NCI-H128 (cell line): ENCODE measurements around the gene PARVB.

ENCODE experiments used
- DNase-seq: peaks from one replicate; lab custom pipeline; 2025; ENCODE audit not compliant: unreplicated experiment; lab: John Stamatoyannopoulos, UW

PARVB gene

GRCh38 chr22:44192816-44193534, 168.9 kb downstream of the PARVB start:
- DNase-seq, result no peak

- DNase-seq, result no peak
Observed at GRCh38 chr22:44193535-44193891, 169.4 kb downstream of the PARVB start.

- no peak for DNase-seq
Observed at GRCh38 chr22:44194569-44194968, 170.5 kb downstream of the PARVB start.

GRCh38 chr22:44195189-44195871, 171.2 kb downstream of the PARVB start:
- no peak for DNase-seq

- DNase-seq, result no peak
Observed at GRCh38 chr22:44196241-44196640, 172.1 kb downstream of the PARVB start.

- no peak for DNase-seq
Observed at GRCh38 chr22:44196731-44197131, 172.6 kb downstream of the PARVB start.

- no peak for DNase-seq
Observed at GRCh38 chr22:44197271-44197670, 173.2 kb downstream of the PARVB start.

- no peak for DNase-seq
Observed at GRCh38 chr22:44199164-44199563, 175.1 kb downstream of the PARVB start.

GRCh38 chr22:44199866-44200265, 175.8 kb downstream of the PARVB start:
- no peak for DNase-seq

GRCh38 chr22:44200451-44200850, 176.3 kb downstream of the PARVB start:
- no peak for DNase-seq

GRCh38 chr22:44200855-44201550, 176.9 kb downstream of the PARVB start:
- no peak for DNase-seq

GRCh38 chr22:44201665-44202064, 177.6 kb downstream of the PARVB start:
- DNase-seq, result no peak

- no peak for DNase-seq
Observed at GRCh38 chr22:44202261-44202789, 178.2 kb downstream of the PARVB start.

GRCh38 chr22:44203203-44203602, 179.1 kb downstream of the PARVB start:
- DNase-seq, result no peak

- DNase-seq, result no peak
Observed at GRCh38 chr22:44204739-44205515, 180.8 kb downstream of the PARVB start.

GRCh38 chr22:44205516-44206329, 181.6 kb downstream of the PARVB start:
- no peak for DNase-seq

- DNase-seq, result no peak
Observed at GRCh38 chr22:44206330-44206645, 182.2 kb downstream of the PARVB start.

GRCh38 chr22:44206696-44207095, 182.6 kb downstream of the PARVB start:
- DNase-seq, result no peak

GRCh38 chr22:44207173-44207980, 183.3 kb downstream of the PARVB start:
- DNase-seq, result no peak

GRCh38 chr22:44207981-44208317, 183.8 kb downstream of the PARVB start:
- no peak for DNase-seq
